ENCODE results near the gene NCBP1. TPM values are rescaled to one million over a fixed set of nuclear protein-coding genes. Genes with fewer than 3 reads are reported as not detected.

The NCBP1 gene
- total and polyA plus RNA-seq, 9 of the 15 experiments (the other 6 are each of a cell fraction or from before 2014, with no cell fraction given): 29.4 to 69.7 (median 57.5) TPM

- TF ChIP-seq IRF9 (tag; IDR thresholded peaks at IDR 0.05): no peak
- TF ChIP-seq DDX20 (tag; IDR thresholded peaks at IDR 0.05; ENCODE audit: low read depth): no peak
- no peak for TF ChIP-seq NFE2L1 (tag; IDR thresholded peaks at IDR 0.05; ENCODE audit: borderline replicate concordance, low read depth)
- TF ChIP-seq XRCC4 (IDR thresholded peaks at IDR 0.05; ENCODE audit: extremely low read depth, insufficient read depth, insufficient read length): no peak
- TF ChIP-seq MNT (conservative IDR thresholded peaks at IDR 0.05): peak; percentile 98
- TF ChIP-seq MXI1 (IDR thresholded peaks at IDR 0.05; ENCODE audit: low read depth, low read length): peak; percentile 83; the same call in 1 of the 2 replicates
- peak; percentile 60; the same call in 1 of the 2 replicates for TF ChIP-seq TOE1 (IDR thresholded peaks at IDR 0.05; ENCODE audit: borderline replicate concordance)
- TF ChIP-seq TOE1 (CRISPR knock-in tag; IDR thresholded peaks at IDR 0.05; ENCODE audit: borderline replicate concordance, low read depth): no peak
- peak; percentile 99 for TF ChIP-seq BHLHE40 (IDR thresholded peaks at IDR 0.05; ENCODE audit: low read length)
- no peak; the same call in 1 of the 2 replicates for TF ChIP-seq SMARCC2 (IDR thresholded peaks at IDR 0.05; ENCODE audit: low read depth)
- TF ChIP-seq LEF1 (IDR thresholded peaks at IDR 0.05): peak; percentile 79
- TF ChIP-seq RUNX1 (IDR thresholded peaks at IDR 0.05; ENCODE audit: low read depth): no peak
- no peak for TF ChIP-seq ZFP30 (CRISPR knock-in tag; IDR thresholded peaks at IDR 0.05; ENCODE audit: borderline replicate concordance)
- no peak for TF ChIP-seq MBD1 (CRISPR knock-in tag; IDR thresholded peaks at IDR 0.05)
- TF ChIP-seq GATAD2A (IDR thresholded peaks at IDR 0.05): no peak
- peak; percentile 65; the same call in 1 of the 2 replicates for TF ChIP-seq NCOA1 (IDR thresholded peaks at IDR 0.05; ENCODE audit: low read depth)
- TF ChIP-seq PRMT5 (CRISPR knock-in tag; IDR thresholded peaks at IDR 0.05): 0 out of 2 replicates have a peak, but pooled peaks have one; percentile 66
- peak; percentile 45; the same call in 1 of the 2 replicates for TF ChIP-seq BCOR (IDR thresholded peaks at IDR 0.05)
- TF ChIP-seq ZNF175 (CRISPR knock-in tag; IDR thresholded peaks at IDR 0.05; ENCODE audit: low read depth): no peak
- no peak; the same call in 1 of the 2 replicates for TF ChIP-seq DMBX1 (CRISPR knock-in tag; IDR thresholded peaks at IDR 0.05; ENCODE audit: borderline replicate concordance)
- 0 out of 2 replicates have a peak, but pooled peaks have one; percentile 1 for TF ChIP-seq ZNF384 (IDR thresholded peaks at IDR 0.05; ENCODE audit: low read depth, low read length)
- TF ChIP-seq HBP1 (CRISPR knock-in tag; IDR thresholded peaks at IDR 0.05): no peak
- TF ChIP-seq ZNF76 (CRISPR knock-in tag; IDR thresholded peaks at IDR 0.05; ENCODE audit: borderline replicate concordance): no peak
Measured at GRCh38 chr9:97632985-97633858, at the start of gene NCBP1, which contains the start of gene TSTD2 (continued).
